Breast epithelium (tissue), 4 donors: ENCODE data around the gene PASK. TPM values are rescaled to one million over a fixed set of nuclear protein-coding genes. Genes with fewer than 3 reads are reported as not detected.

Experiments
- DNase-seq, 2 donors: peaks; one replicate each; pipeline ENCODE4 v3.0.0-alpha.2; 2019; ENCODE audit warnings: low spot score in 2 of 2
- H3K27ac ChIP-seq, 2 donors: fragments of 200-600 bp; sonication (generic) in 1 of 2; one replicate each; pipeline ENCODE4 v1.5.1; 2016 to 2019; ENCODE audit warnings: mild to moderate bottlenecking in 1 of 2
- H3K27me3 ChIP-seq, 2 donors: fragments of 200-600 bp; sonication (generic) in 1 of 2; one replicate each; pipeline versions ENCODE4 v1.5.1 to v1.6.0; 2017 to 2019; ENCODE audit warnings: control low read depth in 1 of 2, mild to moderate bottlenecking in 1 of 2
- H3K36me3 ChIP-seq: fragments of 200-600 bp; one replicate; pipeline ENCODE4 v1.5.1; 2019
- H3K4me1 ChIP-seq, 2 donors: fragments of 200-600 bp; sonication (generic); one replicate each; pipeline ENCODE4 v1.5.1; 2016 to 2019; ENCODE audit warnings: control low read depth in 1 of 2
- H3K4me3 ChIP-seq, 3 donors: fragments of 200-600 bp; sonication (generic); 1 replicate in 2 of 3; 2 replicates in 1 of 3; pipeline ENCODE4 v1.5.1; 2016 to 2019; ENCODE audit warnings: mild to moderate bottlenecking in 3 of 3, moderate library complexity in 2 of 3
- H3K9me3 ChIP-seq, 2 donors: fragments of 200-600 bp; sonication (generic) in 1 of 2; one replicate each; pipeline ENCODE4 v1.5.1; 2016 to 2019; ENCODE audit warnings: control low read depth in 1 of 2
- CTCF ChIP-seq, 3 donors: fragments of 450-650 bp; IDR thresholded peaks; one replicate each; pipeline ENCODE4 v1.5.1; 2016 to 2017; ENCODE audit warnings: antibody characterized with exemption in 3 of 3, mild to moderate bottlenecking in 3 of 3, moderate library complexity in 3 of 3
- POLR2A ChIP-seq: fragments of 450-650 bp; IDR thresholded peaks from one replicate; pipeline ENCODE4 v1.6.1; 2016; ENCODE audit warnings: antibody characterized with exemption, mild to moderate bottlenecking, moderate library complexity
- POLR2AphosphoS5 ChIP-seq, 3 donors: sonication (generic); formaldehyde crosslinking; IDR thresholded peaks; one replicate each; pipeline ENCODE4 v1.6.1; 2017; ENCODE audit warnings: antibody characterized with exemption in 3 of 3
- intact Hi-C: fragments of 100-400 bp; cut with DNase I; formaldehyde crosslinking; loops from one replicate; pipeline ENCODE4 v1.15.1; 2023; ENCODE audit warnings: low total_unique reads
- total RNA-seq, 3 donors: library from RNA; depleted of rRNA; stranded (reverse); fragments of >200 nt; gene quantifications; one replicate each; pipeline ENCODE4 v1.1.0, GENCODE V29; 2016

The PASK gene
- total RNA-seq, 3 donors from 2014 or later: 4.3 to 7.3 (median 6.6) TPM

- H3K4me1 ChIP-seq: no peaks in the 10 kb centered on the region
- H3K36me3 ChIP-seq: no peaks in the 10 kb centered on the region
- H3K27ac ChIP-seq: no peak overlapping the region
- TF ChIP-seq CTCF (IDR thresholded peaks at IDR 0.05) (no peak), POLR2AphosphoS5 (IDR thresholded peaks at IDR 0.05) (no peak), POLR2A (no peak)
- no peak for DNase-seq
- intact Hi-C loops: no loop called here
- no peaks in the 10 kb centered on the region for H3K9me3 ChIP-seq
- no peak overlapping the region for H3K4me3 ChIP-seq
- H3K27me3 ChIP-seq: no peaks in the 10 kb centered on the region
Measured at GRCh38 chr2:241133436-241133820, 15.8 kb downstream of the PASK start.

GRCh38 chr2:241132538-241133435 lies 16.5 kb downstream of the PASK start:
- DNase-seq: no peak
- H3K27ac ChIP-seq: no peak overlapping the region
- intact Hi-C loops: no loop called here
- H3K36me3 ChIP-seq: no peaks in the 10 kb centered on the region
- H3K4me3 ChIP-seq: no peak overlapping the region
- TF ChIP-seq POLR2AphosphoS5 (IDR thresholded peaks at IDR 0.05): no peak
- TF ChIP-seq CTCF (IDR thresholded peaks at IDR 0.05): no peak
- no peak for TF ChIP-seq POLR2A
- no peaks in the 10 kb centered on the region for H3K4me1 ChIP-seq
- no peaks in the 10 kb centered on the region for H3K27me3 ChIP-seq
- no peaks in the 10 kb centered on the region for H3K9me3 ChIP-seq

GRCh38 chr2:241131531-241131930 lies 17.7 kb downstream of the PASK start:
- Histone ChIP-seq H3K9me3 (no peaks in the 10 kb centered on the region), H3K36me3 (no peaks in the 10 kb centered on the region), H3K4me1 (no peaks in the 10 kb centered on the region), H3K27ac (no peak overlapping the region), H3K4me3 (no peak overlapping the region), H3K27me3 (no peaks in the 10 kb centered on the region)
- TF ChIP-seq CTCF (IDR thresholded peaks at IDR 0.05): no peak
- TF ChIP-seq POLR2AphosphoS5 (IDR thresholded peaks at IDR 0.05): no peak
- no peak for TF ChIP-seq POLR2A
- intact Hi-C loops: no loop called here
- DNase-seq: no peak

- no peak for DNase-seq
Measured at GRCh38 chr2:241130316-241130715, 19.0 kb downstream of the PASK start.

More at GRCh38 chr2:241130316-241130715, 19.0 kb downstream of the PASK start:
- no peak overlapping the region for H3K27ac ChIP-seq
- TF ChIP-seq CTCF (IDR thresholded peaks at IDR 0.05) (no peak), POLR2AphosphoS5 (IDR thresholded peaks at IDR 0.05) (no peak), POLR2A (no peak)
- no peaks in the 10 kb centered on the region for H3K27me3 ChIP-seq
- intact Hi-C loops: no loop called here
- no peak overlapping the region for H3K4me3 ChIP-seq
- no peaks in the 10 kb centered on the region for H3K36me3 ChIP-seq
- no peaks in the 10 kb centered on the region for H3K4me1 ChIP-seq
- no peaks in the 10 kb centered on the region for H3K9me3 ChIP-seq
